Measurements from ENCODE around the gene LRRC40.
"Not testable (repeated sequence)": the region's sequence is repeated elsewhere in the genome, so short reads cannot be mapped to it uniquely, and the experiment has no call there.

- TF ChIP-seq, protein P1, sequence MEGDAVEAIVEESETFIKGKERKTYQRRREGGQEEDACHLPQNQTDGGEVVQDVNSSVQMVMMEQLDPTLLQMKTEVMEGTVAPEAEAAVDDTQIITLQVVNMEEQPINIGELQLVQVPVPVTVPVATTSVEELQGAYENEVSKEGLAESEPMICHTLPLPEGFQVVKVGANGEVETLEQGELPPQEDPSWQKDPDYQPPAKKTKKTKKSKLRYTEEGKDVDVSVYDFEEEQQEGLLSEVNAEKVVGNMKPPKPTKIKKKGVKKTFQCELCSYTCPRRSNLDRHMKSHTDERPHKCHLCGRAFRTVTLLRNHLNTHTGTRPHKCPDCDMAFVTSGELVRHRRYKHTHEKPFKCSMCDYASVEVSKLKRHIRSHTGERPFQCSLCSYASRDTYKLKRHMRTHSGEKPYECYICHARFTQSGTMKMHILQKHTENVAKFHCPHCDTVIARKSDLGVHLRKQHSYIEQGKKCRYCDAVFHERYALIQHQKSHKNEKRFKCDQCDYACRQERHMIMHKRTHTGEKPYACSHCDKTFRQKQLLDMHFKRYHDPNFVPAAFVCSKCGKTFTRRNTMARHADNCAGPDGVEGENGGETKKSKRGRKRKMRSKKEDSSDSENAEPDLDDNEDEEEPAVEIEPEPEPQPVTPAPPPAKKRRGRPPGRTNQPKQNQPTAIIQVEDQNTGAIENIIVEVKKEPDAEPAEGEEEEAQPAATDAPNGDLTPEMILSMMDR (conservative IDR thresholded peaks at IDR 0.05; ENCODE audit: low read depth, low read length), result not testable (repeated sequence)
- not testable (repeated sequence) for TF ChIP-seq EZH2 (IDR thresholded peaks at IDR 0.05; ENCODE audit: borderline replicate concordance, low read depth, low read length, poor library complexity, severe bottlenecking)
These were observed 12.9 kb downstream of the LRRC40 start for GRCh38 chr1:70192446-70192845.

Data from A673 (cell line).